HG03558 (cell line): ENCODE measurements around the gene EEA1.
A peak's percentile ranks its signal among the peaks of the same experiment; 100 is the strongest.

Source experiments
- ATAC-seq: cut with Tn5 transposase; IDR thresholded peaks from one replicate; pipeline ENCODE4 v1.9.1; 2021; ENCODE audit warnings: moderate number of reproducible peaks; ENCODE audit not compliant: unreplicated experiment; ENCODE audit errors: extremely low read depth

EEA1 gene

DNA sequence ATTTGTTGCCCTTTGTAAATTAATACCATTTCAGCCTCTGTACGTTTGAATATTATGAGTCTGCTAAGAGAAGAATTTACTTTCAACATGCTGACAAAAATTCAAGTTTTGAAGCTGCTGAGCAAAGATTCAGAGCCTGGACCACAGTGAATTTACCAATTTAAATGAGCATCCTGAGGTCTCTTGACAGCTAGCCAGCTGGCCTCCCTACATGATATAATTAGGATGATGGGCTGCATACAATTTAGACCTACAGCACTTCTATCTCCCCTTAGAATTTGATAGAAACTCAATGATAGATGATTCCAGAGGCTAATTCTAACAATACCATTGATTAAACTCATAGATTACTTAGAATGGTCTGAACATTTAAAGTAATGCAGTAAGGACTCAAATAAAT is 10.0 kb upstream of the EEA1 start:
- no peak for ATAC-seq

DNA sequence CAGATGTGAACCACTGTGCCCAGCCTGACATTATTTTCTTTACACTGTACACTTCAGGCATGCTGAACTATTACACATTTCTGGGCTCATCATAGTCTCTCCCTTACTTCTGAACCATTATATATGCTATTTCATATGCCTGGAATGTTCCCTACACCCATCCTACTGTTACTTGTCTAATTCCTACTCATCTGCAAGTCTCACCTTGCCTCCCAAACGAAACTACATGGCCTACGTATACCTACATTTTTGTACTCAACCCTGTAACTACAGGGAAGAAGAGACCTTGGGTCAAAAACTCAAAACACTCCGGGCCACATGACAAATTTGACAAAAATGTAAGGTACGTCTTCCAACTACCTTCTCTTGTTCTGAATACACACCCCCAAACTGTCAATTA is 9.5 kb upstream of the EEA1 start:
- no peak for ATAC-seq

DNA sequence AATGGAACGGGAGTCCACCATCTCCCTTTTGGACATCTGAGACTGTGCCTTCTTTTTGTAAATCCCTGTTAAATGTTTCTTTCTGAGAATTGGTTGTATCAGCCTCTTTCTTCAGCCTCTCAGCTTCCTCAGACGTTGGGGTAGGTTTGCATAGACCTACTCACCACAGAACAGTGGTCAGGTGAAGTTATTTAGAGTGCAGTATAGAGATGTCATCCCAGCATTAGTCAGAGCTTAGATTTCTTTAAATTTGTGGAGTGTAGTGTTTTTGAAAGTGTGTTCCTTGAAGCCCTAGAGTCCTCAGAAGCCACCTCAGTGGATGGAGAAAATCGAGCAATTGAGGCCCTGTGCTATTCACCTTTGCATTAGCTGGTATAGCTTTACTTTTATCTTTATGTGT is 8.9 kb upstream of the EEA1 start:
- ATAC-seq, result no peak

DNA sequence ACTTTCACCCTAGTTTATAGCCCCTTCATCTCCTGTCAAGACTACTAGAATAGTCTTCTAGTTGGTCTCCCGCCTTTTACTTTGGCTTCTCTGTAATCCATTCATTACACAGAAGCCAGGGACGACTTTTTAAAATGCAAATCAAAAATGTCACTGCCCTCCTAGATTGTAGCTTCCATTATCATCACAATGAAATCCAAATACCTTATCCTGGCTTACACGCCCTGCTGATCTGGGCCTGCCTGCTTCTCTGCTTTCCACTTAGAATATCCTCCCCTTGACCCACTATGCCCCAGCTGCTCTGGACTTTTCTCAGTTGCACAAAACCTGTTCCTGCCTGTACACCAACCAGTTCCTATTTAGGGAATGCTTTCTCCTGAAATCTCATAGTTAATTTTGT is 4.5 kb upstream of the EEA1 start:
- no peak for ATAC-seq

DNA sequence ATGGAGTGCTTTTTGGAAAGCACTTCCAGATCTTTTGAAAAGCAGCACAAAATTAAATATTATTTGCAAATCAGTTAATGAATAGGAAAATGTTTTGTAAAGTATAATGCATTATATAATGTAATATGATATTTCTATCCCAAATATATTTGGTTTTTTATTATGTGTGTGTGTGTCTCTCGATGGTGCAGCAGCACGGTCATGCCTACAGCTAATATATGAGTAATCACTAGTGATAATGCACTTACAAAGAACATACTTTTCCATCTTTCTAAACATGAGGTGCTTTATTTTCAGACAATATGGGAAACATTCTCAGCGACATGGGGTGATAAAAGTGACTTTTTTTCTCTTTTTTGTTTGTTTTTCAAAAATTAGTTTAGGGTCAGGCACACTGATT is 1.3 kb upstream of the EEA1 start:
- no peak for ATAC-seq

DNA sequence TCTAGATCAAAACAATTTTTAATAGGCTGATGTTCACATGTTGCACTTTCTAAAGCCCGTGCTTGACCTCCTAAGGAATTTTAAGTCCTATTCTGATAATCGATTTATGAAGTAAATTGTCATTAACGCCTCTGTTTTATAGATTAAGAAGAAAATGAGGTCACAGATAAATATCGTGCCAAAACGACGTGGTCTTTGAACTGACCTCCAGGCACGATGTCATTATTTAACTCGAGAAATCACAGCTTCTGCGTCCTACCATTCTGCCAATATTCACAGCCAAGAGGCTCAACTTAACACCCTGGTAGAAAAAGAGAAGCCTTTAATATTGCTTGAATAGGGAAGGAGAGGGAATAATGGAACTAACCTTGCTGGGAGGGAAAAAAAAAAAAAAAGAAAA is 888 bp upstream of the EEA1 start:
- ATAC-seq, result no peak

DNA sequence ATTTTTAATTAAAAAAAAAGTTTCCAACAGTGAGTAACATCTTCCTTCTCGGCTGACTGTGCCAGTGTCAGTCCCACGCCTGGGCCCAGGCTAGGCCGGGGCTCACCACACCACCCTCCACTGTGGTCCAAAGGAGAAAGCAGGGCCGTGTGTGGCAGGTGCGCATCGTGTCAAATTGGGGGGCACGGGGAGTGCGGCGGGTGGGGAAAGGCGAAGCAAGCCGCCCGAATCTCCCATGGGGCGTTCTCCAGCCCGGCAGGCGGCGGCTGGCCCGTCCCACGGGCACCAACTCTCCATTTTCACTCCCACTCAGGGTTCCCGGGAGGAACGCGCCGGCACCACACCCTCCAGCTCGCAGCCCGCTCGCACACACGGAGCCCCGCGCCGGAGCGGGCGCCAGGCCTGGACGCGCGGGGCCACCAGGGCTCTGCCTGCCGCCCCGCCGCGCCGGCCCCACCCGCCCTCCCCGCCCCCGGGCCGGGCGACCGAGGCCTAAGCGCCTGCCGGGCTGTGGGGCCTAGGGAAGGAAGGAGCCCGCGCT is 604 bp downstream of the EEA1 start:
- peak; percentile 5 for ATAC-seq

DNA sequence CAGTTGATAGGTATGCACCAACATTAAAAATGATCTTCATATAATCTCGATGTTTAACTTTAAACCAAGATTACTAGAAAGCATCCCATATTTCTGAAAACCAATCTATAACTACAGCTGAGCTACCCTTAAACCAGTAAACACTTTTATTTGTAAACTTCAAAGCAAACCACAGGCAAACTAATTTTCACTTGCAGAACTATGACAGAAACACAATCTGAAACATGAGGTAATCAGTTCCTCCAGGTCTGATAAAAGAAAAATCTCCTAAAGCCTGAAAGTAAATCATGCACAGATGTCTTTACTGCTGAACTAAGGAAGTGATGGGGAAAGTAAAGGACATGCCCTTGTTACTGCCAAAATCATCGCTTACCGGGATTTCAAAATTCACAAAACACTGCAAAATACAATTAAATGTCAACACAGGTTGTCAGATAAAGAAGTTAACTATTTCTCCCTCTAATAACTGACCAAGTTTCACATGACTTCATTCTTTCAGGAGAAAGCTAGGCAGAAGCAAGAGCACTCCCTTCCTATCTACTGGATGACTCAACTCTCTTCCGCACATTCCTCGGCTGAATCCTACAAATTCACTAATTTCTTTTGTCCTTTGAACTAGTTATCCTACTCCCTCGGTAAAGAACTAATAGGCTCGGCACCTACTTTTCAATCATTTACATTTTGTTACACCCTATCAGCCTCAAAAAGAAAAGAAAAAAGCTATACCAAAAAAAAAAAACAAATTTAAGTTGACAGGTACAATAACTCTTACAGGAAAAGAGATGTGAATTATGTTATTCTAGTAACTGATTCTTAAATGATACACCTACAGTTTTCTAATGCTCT is 1.4 kb downstream of the EEA1 start:
- no peak for ATAC-seq

DNA sequence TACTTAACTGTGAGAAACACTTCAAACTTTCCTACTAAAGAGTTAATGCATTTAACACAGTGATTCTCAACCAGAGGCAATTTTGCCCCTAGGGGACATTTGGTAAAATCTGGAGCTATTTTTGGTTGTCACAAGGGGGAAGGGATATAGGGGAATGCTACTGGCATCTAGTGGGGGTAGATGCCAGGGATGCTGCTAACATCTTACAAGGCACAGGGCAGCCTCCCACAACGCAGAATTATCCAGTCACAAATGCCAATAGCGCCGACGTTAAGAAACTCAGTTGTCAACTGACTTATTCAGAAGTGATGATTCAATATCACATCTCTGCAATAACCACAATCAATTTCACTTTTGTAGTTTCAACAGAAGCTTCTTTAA is 2.0 kb downstream of the EEA1 start:
- no peak for ATAC-seq

DNA sequence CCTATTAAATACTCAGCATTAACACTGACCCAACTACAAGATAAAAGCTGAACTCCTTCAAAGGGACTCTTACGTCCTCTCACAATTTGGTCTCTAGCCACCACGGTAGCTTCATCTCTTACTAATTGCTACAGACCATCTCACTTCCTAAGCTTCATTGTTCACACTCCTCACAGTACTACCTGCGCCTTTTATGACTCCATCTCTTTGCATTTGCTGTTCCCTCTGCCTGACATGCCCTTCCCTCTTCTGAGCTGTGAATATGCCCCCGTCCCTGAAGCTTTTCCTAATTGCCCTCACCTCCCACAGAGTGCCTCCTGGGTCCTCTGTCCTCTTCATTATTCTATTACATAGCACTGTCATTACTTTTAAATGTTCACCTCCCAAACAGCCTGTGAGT is 2.5 kb downstream of the EEA1 start:
- no peak for ATAC-seq

DNA sequence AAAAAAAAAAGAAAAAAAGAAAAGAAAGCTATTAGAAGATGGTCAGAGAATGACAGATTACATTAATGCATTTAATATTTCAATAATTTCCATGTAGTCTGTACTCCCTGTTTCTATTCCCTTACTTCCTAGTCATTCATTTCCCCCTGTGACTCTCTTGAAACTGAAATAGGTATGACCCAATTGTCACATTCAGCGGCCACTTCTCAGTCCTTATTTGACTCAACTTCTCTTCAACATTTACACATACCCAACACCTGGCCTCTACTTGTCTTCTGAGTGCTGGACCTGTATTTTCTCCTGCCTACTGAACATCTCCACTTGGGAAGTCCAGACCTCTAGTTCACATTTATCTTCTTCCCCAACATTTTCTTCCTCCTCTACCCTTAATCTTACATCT is 7.2 kb downstream of the EEA1 start:
- peak; percentile 90 for ATAC-seq

DNA sequence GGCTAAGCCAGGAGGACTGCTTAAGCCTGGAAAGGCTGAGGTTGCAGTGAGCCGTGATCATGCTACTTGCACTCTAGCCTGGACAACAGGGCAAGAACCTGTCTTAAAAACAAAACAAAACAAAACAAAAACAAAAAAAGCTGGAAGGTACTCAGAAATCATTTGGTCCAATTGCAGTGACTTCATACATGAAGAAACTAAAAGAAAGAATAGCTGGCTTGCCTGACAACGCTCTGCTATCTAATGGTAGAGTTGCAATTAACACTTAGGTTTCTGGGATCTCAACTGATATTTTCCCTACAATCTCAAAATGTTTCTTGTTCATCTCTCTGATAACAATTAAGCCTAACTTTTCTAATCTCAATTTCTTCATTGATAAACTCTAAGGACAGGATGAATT is 13.7 kb downstream of the EEA1 start:
- no peak for ATAC-seq

DNA sequence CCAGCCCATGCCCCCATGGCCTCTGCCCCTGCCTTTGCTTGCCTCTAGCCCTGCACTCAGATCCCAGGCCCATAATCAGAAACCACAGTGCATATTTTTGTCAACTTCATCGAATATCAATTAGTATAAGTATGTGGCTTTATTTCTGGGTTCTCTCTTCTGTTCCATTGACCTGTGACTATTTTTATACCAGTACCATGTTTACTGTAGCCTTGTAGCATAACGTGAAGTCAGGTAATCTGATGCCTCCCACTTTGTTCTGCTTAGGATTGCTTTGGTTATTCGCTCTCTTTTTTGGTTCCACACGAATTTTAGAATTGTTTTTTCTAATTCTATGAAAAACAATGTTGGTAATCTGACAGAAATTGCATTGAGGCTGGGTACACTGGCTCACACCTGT is 14.9 kb downstream of the EEA1 start:
- ATAC-seq, result no peak

DNA sequence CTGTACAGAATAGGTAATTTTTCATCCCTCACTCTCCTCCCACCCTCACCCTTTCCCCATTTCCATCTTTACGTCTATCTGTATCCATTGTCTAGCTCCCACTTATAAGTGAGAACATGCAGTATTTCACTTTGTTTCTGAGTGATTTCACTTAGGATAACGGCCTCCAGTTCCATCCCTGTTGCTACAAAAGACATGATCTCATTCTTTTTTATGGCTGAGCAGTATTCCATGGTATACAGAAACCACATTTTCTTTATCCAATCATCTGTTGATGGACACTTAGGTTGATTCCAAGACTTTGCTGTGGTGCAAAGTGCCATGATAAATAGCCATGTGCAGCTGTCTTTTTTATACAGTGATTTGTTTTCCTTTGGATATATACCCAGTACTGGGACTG is 16.4 kb downstream of the EEA1 start:
- no peak for ATAC-seq

DNA sequence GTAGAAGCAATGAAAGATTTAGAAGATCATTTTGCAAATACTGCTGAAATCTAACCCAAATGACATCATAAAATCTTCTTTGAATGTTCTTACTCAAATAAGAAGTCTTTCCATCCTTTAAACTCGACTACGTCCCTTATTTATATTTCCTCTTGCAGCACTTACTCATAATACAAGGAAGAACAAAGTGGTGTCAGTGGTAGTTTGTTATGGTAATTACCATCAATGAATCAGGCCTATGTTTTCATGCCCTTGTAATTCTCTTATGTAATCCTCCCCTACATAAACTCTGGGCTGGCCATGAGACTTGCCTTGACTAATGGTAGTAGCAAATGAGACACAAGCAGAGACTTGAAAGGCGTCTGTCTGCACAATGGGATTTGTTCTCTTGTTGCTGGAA is 17.0 kb downstream of the EEA1 start:
- ATAC-seq, result no peak

DNA sequence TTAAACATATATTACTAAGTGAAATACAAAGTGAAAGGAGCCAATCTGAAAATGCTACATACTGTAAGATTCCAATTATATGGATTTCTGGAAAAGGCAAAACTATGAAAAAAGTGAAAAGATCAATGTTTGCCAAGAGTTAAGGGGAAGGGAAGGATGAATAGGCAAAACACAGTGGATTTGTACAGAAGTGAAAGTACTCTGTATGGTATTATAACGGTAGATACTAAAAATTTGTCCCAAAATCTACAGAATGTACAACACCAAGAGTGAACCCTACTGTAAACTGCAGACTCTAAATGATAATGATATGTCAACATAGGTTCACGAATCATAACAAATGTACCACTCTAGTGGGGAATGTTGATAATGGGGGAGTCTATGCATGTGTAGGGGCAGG is 17.8 kb downstream of the EEA1 start:
- ATAC-seq, result no peak

DNA sequence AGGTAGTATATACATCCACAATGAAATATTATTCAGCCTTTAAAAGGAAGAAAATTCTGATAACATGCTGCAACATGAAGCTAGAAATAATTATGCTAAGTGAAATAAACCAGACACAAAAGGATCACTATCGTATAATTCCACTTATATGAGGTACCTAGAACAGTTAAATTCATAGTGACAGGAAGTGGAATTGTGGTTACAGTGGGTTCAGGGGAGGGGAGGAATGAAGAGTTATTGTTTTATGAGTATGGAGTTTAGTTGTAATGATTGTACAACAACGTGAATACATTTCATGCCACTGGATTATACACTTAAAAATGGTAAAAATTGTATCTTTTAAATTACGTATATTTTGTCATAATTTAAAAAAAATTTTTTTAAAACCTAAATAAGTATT is 21.0 kb downstream of the EEA1 start:
- no peak for ATAC-seq

DNA sequence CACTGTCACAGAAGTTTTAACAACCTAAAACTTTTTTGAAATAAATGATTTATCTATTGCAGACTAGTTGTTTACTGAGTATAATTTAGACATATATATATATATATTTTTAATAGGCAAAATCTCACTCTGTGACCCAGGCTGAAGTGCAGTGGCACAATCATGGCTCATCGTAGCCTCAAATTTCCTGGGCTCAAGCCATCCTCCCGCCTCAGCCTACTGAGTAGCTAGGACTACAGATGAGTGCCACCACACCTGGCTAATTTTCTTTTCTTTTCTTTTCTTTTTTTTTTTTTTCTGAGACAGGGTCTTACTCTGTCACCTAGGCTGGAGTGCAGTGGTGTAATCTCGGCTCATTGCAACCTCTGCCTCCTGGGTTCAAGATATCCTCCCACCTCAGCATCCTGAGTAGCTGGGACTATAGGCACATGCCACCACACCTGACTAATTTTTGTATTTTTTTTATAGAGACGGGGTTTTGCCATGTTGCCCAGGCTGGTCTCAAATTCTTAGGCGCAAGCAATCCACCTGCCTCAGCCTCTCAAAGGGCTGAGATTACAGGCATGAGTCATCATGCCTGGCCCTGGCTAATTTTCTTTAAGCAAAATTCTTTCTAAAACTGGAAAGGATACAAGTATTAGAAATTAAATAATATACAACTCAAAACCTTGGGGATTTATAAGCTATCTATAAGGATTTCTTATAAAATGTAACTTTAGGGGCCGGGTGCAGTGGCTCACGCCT is 23.1 kb downstream of the EEA1 start:
- no peak for ATAC-seq

DNA sequence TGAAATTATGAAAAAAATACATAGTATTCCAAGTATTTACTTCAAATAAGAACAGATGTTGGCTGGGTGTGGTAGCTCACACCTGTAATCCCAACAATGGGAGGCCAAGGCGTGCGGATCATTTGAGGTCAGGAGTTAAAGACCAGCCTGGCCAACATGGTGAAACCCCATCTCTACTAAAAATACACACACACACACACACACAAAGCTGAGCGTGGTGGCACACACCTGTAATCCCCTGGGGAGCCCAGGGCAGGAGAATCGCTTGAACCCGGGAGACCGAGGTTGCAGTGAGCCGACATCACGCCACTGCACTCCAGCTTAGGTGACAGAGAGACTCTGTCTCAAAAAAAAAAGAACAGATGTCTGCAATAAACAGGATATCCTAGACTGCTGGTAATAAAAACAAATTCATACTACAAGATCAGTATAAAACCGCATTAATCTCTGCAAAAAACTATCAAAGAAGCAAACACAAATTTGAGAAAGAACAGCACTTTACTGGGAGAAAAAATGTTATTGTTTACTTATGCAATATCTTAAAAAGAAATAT is 23.8 kb downstream of the EEA1 start:
- ATAC-seq, result no peak

DNA sequence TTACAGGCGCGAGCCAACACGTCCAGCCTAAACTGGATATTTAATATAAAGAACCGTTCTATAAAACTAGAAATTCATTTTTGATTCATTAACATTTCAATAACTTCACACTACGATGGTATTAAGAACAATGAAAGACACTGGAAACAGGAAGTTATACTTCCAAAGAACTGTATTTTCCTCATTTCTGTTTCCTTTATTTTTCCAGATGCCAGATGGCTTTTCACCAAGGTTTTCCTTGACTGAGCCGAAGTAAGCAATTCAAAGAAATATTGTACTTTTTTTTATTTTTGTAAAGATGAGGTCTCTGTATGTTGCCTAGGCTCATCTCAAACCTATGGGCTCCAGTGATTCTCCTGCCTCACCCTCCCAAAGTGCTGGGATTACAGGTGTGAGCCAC is 28.2 kb downstream of the EEA1 start:
- no peak for ATAC-seq

DNA sequence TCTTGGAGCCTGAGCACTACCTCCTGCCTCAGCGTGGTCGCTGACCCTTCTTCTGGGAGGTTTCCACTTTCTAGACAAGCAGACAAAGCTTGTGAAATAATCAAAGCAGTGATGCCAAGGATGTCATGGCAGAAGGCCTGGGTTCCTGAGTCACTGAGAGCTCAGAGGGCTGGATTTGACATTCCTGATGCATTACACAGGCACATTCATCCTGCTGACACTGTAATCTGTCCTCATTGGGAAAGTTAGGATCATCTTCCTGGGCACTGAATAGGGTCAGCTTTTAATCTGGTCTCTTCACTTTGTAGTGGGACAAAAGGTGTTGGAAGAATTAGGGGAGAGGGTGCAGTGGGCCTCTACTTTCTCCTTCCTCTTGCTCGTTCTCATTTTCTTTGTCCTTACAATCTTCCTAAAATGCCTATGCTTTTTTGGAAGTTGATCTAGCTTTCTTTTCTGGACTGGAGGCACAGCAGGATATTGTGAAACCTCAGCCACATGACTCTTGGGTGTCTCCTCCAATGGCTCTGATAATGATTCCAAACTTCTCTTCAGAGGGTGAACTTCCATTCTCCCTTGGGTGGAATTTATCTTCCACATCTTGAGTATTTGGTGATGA is 29.6 kb downstream of the EEA1 start:
- ATAC-seq, result no peak
